COLO829 (cell line): Measurements from ENCODE around the gene SEC62.

ENCODE experiments used
- DNase-seq: peaks from one replicate; pipeline ENCODE4 v3.0.0; 2012; ENCODE audit warnings: low spot score

SEC62 gene, protein sequence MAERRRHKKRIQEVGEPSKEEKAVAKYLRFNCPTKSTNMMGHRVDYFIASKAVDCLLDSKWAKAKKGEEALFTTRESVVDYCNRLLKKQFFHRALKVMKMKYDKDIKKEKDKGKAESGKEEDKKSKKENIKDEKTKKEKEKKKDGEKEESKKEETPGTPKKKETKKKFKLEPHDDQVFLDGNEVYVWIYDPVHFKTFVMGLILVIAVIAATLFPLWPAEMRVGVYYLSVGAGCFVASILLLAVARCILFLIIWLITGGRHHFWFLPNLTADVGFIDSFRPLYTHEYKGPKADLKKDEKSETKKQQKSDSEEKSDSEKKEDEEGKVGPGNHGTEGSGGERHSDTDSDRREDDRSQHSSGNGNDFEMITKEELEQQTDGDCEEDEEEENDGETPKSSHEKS

GRCh38 chr3:169966428-169966950 lies at the start of gene SEC62:
TSS of gene SEC62 (plus strand) at chr3:169966807. CDS start at chr3:169966823, 16 bp downstream.
- DNase-seq = peak; percentile 85

- DNase-seq = no peak
These were observed 43.4 kb upstream of the SEC62 start for GRCh38 chr3:169923189-169923588.

DNA sequence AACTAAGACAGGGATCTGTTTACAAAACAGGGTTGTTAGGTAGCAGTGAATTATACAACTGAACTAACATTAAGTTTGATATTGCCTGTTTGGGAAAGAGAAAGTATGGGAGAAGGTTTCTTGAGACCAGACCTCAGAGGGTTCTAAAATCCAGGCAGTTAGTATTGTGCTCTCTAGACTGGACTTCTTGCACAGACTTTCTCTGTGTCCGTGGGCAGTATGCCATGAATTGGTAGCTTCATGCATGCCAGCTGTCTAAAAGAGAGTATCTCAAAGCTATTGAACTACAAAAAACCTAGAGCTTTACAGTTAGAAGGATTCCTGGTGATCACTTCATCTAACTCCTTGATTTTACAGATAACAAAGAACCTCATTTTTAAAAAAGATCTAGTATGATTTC lies 42.8 kb upstream of the SEC62 start:
- no peak for DNase-seq

DNA sequence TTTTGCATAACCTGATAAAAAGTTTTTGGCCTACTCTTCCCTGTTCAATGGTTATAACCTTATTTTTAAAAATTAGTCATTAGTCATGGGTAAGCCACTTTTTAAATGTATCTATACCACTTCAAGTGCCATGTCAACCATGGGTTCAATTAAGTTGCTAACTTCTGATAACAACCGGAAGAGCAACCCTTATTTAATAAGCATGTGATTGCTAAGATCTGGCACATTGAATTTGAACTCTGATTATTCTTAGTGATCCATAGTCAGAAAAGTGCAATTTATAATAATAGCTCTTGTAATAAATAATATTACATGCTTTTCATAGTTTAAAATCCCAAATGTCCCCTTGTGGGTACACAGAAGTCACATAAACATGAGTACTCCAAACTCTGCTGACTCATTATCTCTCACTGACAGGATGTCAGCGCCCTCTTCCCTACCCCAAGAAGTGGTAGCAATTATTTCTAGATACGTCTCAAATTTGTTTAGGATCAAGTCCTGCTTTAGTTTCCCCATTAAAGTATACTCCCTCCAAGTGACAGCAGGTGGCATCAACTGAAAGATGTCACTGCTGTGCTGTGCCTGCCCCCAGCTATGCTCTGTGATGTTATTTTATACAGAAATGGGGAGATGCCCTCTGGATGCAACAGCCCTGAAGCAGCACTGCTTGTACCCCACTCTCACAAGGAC lies 36.6 kb upstream of the SEC62 start:
- no peak for DNase-seq

GRCh38 chr3:169930843-169931242 lies 35.8 kb upstream of the SEC62 start:
- DNase-seq = no peak

GRCh38 chr3:169931747-169932520 lies 34.7 kb upstream of the SEC62 start:
- no peak for DNase-seq

GRCh38 chr3:169939320-169939719 lies 27.3 kb upstream of the SEC62 start:
- no peak for DNase-seq

- no peak for DNase-seq
These were observed 26.9 kb upstream of the SEC62 start for GRCh38 chr3:169939751-169940150.

- DNase-seq = no peak
These were observed 26.0 kb upstream of the SEC62 start for GRCh38 chr3:169940470-169941181.

- DNase-seq = no peak
These were observed 21.3 kb upstream of the SEC62 start for GRCh38 chr3:169945313-169945712.

DNA sequence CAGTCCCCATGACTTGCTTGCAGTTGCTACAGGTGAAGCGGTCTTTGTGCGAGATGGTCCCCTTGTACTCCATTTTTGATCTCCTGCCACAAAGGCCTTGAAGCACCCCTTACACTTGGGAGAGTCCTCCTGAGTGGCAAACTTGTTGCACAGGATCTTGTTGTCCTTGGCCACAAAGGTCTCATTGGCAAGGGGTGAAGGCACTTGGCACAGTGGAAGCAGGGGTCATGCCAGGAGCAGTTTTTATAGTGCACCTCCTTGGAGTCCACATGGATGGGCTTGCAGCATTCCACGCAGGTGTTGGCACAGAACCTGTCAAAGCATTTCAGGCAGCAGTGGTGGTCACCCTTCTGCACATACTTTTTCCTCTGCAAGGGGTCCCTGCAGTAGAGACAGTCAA lies 20.3 kb upstream of the SEC62 start:
- DNase-seq = no peak

- DNase-seq = no peak
These were observed 17.8 kb upstream of the SEC62 start for GRCh38 chr3:169948559-169949448.

DNA sequence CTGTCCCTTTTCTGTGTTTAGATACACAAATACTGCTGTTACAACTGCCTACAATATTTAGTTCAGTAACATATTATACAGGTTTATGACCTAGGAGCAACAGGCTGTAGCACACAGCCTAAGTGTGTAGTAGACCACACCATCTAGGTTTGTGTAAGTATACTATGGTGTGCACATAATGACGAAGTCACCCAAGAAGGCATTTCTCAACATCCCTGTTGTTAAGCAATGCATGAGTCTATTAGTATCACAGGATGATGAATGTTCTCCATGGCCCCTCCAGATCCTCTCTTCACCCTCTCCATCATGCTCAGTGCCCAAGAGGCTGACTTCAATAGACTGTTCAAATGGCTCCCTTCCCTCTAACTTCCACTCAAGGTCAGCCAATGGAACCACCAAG lies 14.6 kb upstream of the SEC62 start:
- DNase-seq = no peak

GRCh38 chr3:169953462-169954141 lies 13.0 kb upstream of the SEC62 start:
- no peak for DNase-seq

- DNase-seq = no peak
These were observed 12.4 kb upstream of the SEC62 start for GRCh38 chr3:169954142-169954756.

GRCh38 chr3:169955406-169955805 lies 11.2 kb upstream of the SEC62 start:
- no peak for DNase-seq

DNA sequence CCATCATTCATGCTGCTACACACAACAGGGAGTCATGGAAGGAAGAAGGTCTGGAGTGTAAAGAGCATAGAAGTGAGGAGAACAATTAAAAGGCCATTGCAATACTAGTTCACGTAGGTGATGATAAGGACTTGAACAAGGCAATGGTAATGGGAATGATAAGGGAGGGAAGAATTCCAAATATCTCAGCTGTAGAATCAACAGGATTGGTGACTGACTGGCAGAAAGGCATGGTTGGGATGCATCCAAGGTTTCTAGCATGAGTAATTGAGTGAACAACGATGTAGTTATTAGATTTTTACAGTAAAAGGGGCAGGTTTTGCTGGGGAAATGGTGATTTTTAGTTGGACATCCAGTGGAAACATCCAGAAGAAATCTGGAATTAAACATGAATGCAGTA lies 2.4 kb upstream of the SEC62 start:
- peak; percentile 14 for DNase-seq

- DNase-seq = no peak
These were observed 812 bp upstream of the SEC62 start for GRCh38 chr3:169965562-169966427.
